GM12872 (cell line): ENCODE results near the gene SKIDA1.

Experiments used
- TF ChIP-seq, protein P1 (sequence below): IDR thresholded peaks from 3 replicates; pipeline ENCODE4 v1.5.1; 2011; ENCODE audit warnings: low read depth, mild to moderate bottlenecking, low read length, moderate library complexity; ENCODE audit not compliant: insufficient read depth

SKIDA1 gene

DNA sequence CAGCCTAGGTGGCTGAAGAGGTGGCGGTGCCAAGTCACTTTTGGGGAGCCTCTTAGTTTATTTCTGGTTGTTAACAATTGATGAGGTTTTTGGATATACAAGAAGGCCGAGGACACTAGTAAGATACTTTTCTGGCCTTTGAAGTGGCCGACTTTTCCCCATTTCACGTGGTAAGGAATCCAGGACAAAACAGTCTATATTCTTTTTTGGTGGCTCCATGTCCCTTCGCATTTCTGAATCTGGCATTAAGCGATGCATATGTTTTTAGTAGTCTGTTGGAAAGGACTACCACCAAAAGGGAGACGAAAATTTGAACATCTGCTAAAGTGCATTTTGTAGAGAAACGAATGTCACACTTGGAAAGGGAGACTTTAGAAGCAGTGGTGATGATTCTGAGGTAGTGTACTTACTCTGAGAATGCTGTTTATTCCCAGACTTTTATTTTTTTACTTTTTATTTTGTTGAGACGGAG lies 10.0 kb upstream of the SKIDA1 start:
- TF ChIP-seq, protein P1, sequence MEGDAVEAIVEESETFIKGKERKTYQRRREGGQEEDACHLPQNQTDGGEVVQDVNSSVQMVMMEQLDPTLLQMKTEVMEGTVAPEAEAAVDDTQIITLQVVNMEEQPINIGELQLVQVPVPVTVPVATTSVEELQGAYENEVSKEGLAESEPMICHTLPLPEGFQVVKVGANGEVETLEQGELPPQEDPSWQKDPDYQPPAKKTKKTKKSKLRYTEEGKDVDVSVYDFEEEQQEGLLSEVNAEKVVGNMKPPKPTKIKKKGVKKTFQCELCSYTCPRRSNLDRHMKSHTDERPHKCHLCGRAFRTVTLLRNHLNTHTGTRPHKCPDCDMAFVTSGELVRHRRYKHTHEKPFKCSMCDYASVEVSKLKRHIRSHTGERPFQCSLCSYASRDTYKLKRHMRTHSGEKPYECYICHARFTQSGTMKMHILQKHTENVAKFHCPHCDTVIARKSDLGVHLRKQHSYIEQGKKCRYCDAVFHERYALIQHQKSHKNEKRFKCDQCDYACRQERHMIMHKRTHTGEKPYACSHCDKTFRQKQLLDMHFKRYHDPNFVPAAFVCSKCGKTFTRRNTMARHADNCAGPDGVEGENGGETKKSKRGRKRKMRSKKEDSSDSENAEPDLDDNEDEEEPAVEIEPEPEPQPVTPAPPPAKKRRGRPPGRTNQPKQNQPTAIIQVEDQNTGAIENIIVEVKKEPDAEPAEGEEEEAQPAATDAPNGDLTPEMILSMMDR: no peak

DNA sequence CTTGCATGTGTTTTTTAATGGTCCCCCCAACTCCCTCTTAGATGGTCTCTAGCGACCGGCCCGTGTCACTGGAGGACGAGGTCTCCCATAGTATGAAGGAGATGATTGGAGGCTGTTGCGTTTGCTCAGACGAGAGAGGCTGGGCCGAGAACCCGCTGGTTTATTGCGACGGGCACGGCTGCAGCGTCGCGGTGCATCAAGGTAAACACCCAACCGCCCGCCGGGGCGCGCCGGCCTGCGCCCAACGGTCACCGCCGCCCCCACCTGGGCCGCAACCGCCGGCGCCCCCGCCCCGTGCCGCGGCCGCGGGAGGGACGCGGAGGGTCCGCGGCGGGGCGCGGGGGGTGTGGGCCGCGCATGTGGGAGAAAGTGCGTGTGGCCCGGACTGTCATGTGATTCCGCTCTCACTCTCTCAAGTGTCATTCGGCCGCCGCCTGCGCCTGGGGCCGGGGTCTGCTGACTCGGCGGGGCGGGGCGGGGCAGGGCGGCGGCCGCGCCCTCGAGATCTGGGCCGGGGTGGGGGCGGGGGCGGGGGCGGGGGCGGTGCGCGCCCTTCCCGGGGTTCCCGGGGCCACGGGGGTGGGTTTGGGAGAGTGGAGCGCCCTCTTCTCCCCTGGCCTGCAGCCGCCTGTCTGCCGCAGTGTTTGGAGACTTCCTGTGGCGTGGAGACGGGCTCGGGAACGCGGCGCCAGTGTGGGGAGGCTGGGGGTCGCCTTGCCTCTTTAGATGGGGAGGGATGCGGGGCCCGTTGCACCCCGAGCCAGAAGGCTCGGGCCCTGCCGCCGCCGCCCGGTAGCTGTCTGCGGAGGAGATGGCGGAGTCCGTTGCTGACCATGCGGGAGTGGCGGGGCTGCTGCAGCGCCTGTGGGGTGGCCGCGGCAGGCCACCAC lies 9.4 kb upstream of the SKIDA1 start:
- TF ChIP-seq, protein P1: no peak

DNA sequence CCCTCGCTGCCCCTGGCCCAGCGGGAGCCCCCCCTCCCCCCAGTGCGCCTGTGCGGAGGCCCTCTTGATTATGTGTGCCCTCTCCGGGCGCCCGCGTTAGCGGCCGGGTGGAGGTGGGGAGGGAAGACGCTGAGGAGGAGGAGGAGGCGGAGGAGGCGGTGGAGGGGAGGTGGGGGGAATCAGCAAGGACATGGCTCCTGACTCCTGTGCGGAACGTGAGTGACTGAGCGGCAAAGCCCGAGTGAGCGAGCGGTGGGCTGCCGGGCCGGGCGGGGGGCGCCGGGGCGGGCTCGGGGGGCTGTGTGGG lies 8.8 kb upstream of the SKIDA1 start:
- TF ChIP-seq, protein P1: no peak

DNA sequence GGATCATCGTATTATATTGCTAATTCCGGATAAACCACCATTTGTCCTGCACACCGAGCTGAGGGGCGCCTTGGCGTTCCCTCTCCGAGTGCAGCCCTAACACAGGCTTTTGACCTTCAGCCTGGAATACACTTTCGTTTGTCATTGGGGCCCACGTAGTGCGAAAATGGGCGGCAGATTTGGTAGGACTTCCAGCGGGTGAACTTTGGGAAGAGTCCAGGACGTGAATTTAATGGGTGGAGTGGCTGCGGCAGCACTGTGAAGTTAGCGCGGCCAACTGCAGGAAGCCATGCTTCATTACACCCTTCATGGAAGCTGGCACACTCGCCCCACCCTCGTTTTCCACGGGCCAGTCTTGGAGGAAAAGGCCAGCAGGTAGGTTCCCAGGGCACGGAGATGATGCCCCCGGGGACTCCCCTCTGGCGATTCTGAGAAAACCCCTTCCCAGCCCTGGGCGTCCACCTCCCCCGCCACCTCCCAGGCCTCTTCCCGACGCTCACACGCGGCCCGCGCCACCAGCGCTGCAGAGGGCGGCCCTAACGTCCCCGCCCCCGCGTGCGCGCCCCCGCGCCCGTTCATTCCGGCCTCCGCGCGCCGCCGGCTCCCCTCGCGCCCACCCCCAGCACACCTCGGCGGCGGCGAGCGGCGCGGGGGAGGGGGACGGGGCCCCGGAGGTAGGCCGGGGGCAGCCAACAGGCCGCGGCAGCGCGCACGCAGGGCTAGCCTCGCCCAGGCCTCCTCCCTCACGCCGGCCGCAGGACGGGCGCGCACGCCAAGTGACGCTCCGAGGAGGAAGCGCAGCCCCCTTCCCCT lies 8.2 kb upstream of the SKIDA1 start, which contains the start of gene MLLT10:
Gene MLLT10, plus strand, starts transcription at position 766 of the 813 bp plus-strand sequence. CDS start 413 bp downstream, outside the sequence.
- TF ChIP-seq, protein P1: 0 out of 3 replicates have a peak, but pooled peaks have one; percentile 16

DNA sequence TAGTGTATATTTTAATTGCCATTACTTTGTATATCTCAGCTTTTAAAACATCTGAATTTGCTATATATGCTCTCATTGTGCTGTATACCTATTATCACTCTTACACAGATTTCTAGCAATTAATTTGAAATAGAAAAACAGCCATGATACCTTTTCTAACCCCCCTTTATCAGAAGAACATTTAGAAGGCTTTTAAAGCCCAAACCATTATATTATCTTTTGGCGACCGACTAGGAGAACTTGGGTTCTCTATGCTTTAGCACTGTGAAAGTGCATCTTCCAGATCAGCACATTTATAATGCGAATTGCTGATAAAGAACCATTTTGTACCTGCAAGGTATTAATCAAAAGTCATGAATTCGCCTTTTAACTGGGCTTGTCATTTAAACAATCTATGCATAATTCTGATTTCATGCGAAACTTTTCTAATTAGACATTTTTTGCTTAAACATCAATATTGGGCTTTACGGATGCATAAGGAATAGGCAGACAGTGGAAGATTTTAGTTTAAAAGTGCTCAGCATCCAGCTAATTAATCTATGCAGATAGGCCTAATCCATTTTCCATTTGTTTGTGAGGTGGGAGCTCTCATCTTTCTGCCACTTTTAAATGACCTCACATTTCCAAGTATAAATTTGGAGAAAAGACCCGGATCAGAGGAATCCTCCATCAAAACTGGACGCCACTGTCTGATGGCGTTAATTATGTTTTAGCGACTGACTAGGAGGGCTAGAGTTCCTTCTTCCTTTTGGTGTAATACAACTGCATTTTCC lies 7.4 kb upstream of the SKIDA1 start:
- TF ChIP-seq, protein P1: no peak

DNA sequence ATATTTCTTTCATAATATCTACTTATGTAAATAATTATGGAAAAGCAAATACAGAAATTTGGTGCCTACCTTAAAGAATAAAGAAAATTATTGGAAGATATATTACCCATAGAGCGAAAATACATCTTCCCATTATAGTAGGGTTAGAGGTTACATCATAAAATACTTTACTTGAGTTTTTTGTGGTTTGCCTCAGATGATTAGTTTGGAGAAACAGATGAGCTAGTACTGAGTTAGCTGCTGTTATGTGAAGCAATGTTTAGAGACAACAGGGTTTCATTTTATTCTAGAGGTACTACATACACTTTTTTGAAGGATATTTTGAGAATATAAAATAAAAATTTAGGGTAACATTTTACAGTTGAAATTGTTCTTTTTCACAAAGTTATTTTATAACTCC lies 5.7 kb upstream of the SKIDA1 start:
- TF ChIP-seq, protein P1: no peak
